H9 (cell line): ENCODE results near the gene PRKAG2. TPM values are rescaled to one million over a fixed set of nuclear protein-coding genes. Genes with fewer than 3 reads are reported as not detected.

ENCODE experiments used
- DNase-seq: peaks from one replicate; pipeline ENCODE4 v3.0.0-alpha.2; 2017
- H2AFZ ChIP-seq: one replicate; pipeline ENCODE4 v1.6.1; 2013; ENCODE audit warnings: mild to moderate bottlenecking, low read length, control low read depth, moderate library complexity
- H2AK5ac ChIP-seq: 2 replicates; pipeline ENCODE4 v1.6.1; 2013; ENCODE audit warnings: low read length, control low read depth, mixed read lengths; ENCODE audit not compliant: insufficient read length
- H2BK120ac ChIP-seq: one replicate; pipeline ENCODE4 v1.6.1; 2013; ENCODE audit warnings: low read depth, mild to moderate bottlenecking, low read length, control low read depth, inconsistent platforms; ENCODE audit not compliant: poor library complexity, severe bottlenecking
- H2BK12ac ChIP-seq: 2 replicates; pipeline ENCODE4 v1.6.1; 2013; ENCODE audit warnings: low read length, control low read depth, mixed read lengths, low read depth; ENCODE audit not compliant: insufficient read length
- H2BK15ac ChIP-seq: 2 replicates; pipeline ENCODE4 v1.6.1; 2013; ENCODE audit warnings: low read depth, low read length, control low read depth
- H2BK20ac ChIP-seq: one replicate; pipeline ENCODE4 v1.6.1; 2013; ENCODE audit warnings: low read depth, mild to moderate bottlenecking, low read length, control low read depth, inconsistent platforms; ENCODE audit not compliant: poor library complexity, severe bottlenecking
- H2BK5ac ChIP-seq: 2 replicates; pipeline ENCODE4 v1.6.1; 2013; ENCODE audit warnings: low read length, control low read depth, mixed read lengths; ENCODE audit not compliant: insufficient read length
- H3K14ac ChIP-seq: 2 replicates; pipeline ENCODE4 v1.6.1; 2013; ENCODE audit warnings: low read length, control low read depth; ENCODE audit not compliant: insufficient read depth
- H3K18ac ChIP-seq: 2 replicates; pipeline ENCODE4 v1.6.1; 2013; ENCODE audit warnings: low read depth, mild to moderate bottlenecking, mixed read lengths, low read length, control low read depth; ENCODE audit not compliant: insufficient read length
- H3K23ac ChIP-seq: 2 replicates; pipeline ENCODE4 v1.6.1; 2013; ENCODE audit warnings: low read length, control low read depth, mixed read lengths, low read depth; ENCODE audit not compliant: insufficient read length
- H3K23me2 ChIP-seq: 2 replicates; pipeline ENCODE4 v1.6.1; 2013; ENCODE audit warnings: low read depth, mild to moderate bottlenecking, mixed read lengths, low read length, control low read depth; ENCODE audit not compliant: insufficient read length, poor library complexity, severe bottlenecking
- H3K27ac ChIP-seq: 2 replicates; pipeline ENCODE4 v1.5.1; 2013; ENCODE audit warnings: low read length, control low read depth, mixed read lengths, low read depth; ENCODE audit not compliant: insufficient read length
- H3K27me3 ChIP-seq: 2 replicates; pipeline ENCODE4 v1.6.1; 2013; ENCODE audit warnings: low read length, control low read depth, inconsistent platforms; ENCODE audit not compliant: insufficient read depth
- H3K4ac ChIP-seq: 2 replicates; pipeline ENCODE4 v1.6.1; 2013; ENCODE audit warnings: low read depth, mild to moderate bottlenecking, control low read depth, inconsistent platforms, low read length, moderate library complexity
- H3K4me1 ChIP-seq: 2 replicates; pipeline ENCODE4 v1.6.1; 2013; ENCODE audit warnings: low read length, control low read depth, inconsistent platforms; ENCODE audit not compliant: insufficient read depth
- H3K4me2 ChIP-seq: 2 replicates; pipeline ENCODE4 v1.6.1; 2013; ENCODE audit warnings: low read length, control low read depth, mixed read lengths; ENCODE audit not compliant: insufficient read length, insufficient read depth
- H3K56ac ChIP-seq: 2 replicates; pipeline ENCODE4 v1.6.1; 2013; ENCODE audit warnings: low read depth, mild to moderate bottlenecking, mixed read lengths, low read length, control low read depth; ENCODE audit not compliant: insufficient read length
- H3K79me1 ChIP-seq: 2 replicates; pipeline ENCODE4 v1.6.1; 2013; ENCODE audit warnings: low read depth, mild to moderate bottlenecking, moderate library complexity, low read length, control low read depth, inconsistent platforms; ENCODE audit not compliant: insufficient read depth, poor library complexity, severe bottlenecking
- H3K79me2 ChIP-seq: 2 replicates; pipeline ENCODE4 v1.6.1; 2013; ENCODE audit warnings: low read length, control low read depth, inconsistent platforms; ENCODE audit not compliant: insufficient read depth
- H3K9ac ChIP-seq: 2 replicates; pipeline ENCODE4 v1.6.1; 2013; ENCODE audit warnings: low read length, control low read depth, mixed read lengths; ENCODE audit not compliant: insufficient read length; ENCODE audit errors: extremely low read depth
- H3K9me3 ChIP-seq: one replicate; pipeline ENCODE4 v1.6.1; 2013; ENCODE audit warnings: low read depth, low read length, inconsistent platforms; ENCODE audit not compliant: control insufficient read depth
- H3T11ph ChIP-seq: one replicate; pipeline ENCODE4 v1.6.1; 2013; ENCODE audit warnings: mild to moderate bottlenecking, low read length, control low read depth, inconsistent platforms
- H4K20me1 ChIP-seq: one replicate; pipeline ENCODE4 v1.6.1; 2013; ENCODE audit not compliant: control insufficient read depth, insufficient read length, insufficient read depth
- H4K5ac ChIP-seq: 2 replicates; pipeline ENCODE4 v1.6.1; 2013; ENCODE audit warnings: low read depth, mild to moderate bottlenecking, mixed read lengths, low read length, control low read depth; ENCODE audit not compliant: insufficient read length
- H4K8ac ChIP-seq: replicated peaks from 2 replicates; pipeline ENCODE4 v1.6.1; 2013; ENCODE audit warnings: low read length, control low read depth, mixed read lengths, low read depth; ENCODE audit not compliant: insufficient read length
- H4K91ac ChIP-seq: 2 replicates; pipeline ENCODE4 v1.6.1; 2013; ENCODE audit warnings: low read depth, mild to moderate bottlenecking, moderate library complexity, mixed read lengths, low read length, control low read depth; ENCODE audit not compliant: insufficient read length
- H3K27ac Mint-ChIP-seq, 3 experiments: 2 replicates in 2 of 3; 3 replicates in 1 of 3; pipeline ENCODE4 v1.8.0; 2020 to 2021; ENCODE audit warnings: mixed read lengths in 3 of 3, mild to moderate bottlenecking in 1 of 3, moderate library complexity in 1 of 3
- H3K27me3 Mint-ChIP-seq: 2 replicates; pipeline ENCODE4 v1.8.0; 2021; ENCODE audit warnings: low read depth, mild to moderate bottlenecking, moderate library complexity, mixed read lengths
- H3K36me3 Mint-ChIP-seq, 3 experiments: 2 replicates in 2 of 3; 3 replicates in 1 of 3; pipeline ENCODE4 v1.8.0; 2020 to 2021; ENCODE audit warnings: low read depth in 3 of 3, mixed read lengths in 3 of 3; ENCODE audit not compliant: insufficient read depth in 1 of 3
- H3K4me1 Mint-ChIP-seq, 2 experiments: 2 replicates each; pipeline ENCODE4 v1.8.0; 2020; ENCODE audit warnings: mixed read lengths in 2 of 2
- H3K4me3 Mint-ChIP-seq, 2 experiments: 2 replicates in 1 of 2; 3 replicates in 1 of 2; pipeline ENCODE4 v1.8.0; 2020 to 2021; ENCODE audit warnings: mild to moderate bottlenecking in 2 of 2, mixed read lengths in 2 of 2, moderate library complexity in 1 of 2
- H3K9me3 Mint-ChIP-seq, 2 experiments: 2 replicates in 1 of 2; 3 replicates in 1 of 2; pipeline ENCODE4 v1.8.0; 2020; ENCODE audit warnings: mild to moderate bottlenecking in 2 of 2, mixed read lengths in 2 of 2, moderate library complexity in 1 of 2
- WGBS: extraction: QIAGEN DNeasy Blood & Tissue Kit; methylation state at CpG from one replicate; pipeline ENCODE4 v1.1.7; 2013; ENCODE audit warnings: missing lambda C conversion rate, low lambda C conversion rate, mixed read lengths; ENCODE audit not compliant: insufficient read length; ENCODE audit errors: extremely low coverage; 5-methylcytosine and 5-hydroxymethylcytosine counted together
- total RNA-seq: library from RNA; stranded (reverse); gene quantifications from 2 replicates; pipeline ENCODE4 v1.2.1, GENCODE V29; 2021
- TF ChIP-seq, protein P1 (sequence below): fragments of 200-600 bp; sonication (generic); conservative IDR thresholded peaks from 3 replicates; pipeline ENCODE4 v1.8.0; 2021; ENCODE audit warnings: antibody characterized with exemption, mild to moderate bottlenecking

PRKAG2 gene
- total RNA-seq, 1 experiment from 2014 or later, result 11.8 TPM

GRCh38 chr7:151706277-151707104, 170.4 kb downstream of the PRKAG2 start:
- Histone ChIP-seq H3K79me1 (no peaks in the 10 kb centered on the region), H2BK120ac (no peak overlapping the region), H4K91ac (no peak overlapping the region), H2BK20ac (no peak overlapping the region), H3K79me2 (no peaks in the 10 kb centered on the region), H3K4ac (no peak overlapping the region), H3K27ac (no peak overlapping the region), H4K20me1 (no peaks in the 10 kb centered on the region), H2AFZ (no peak overlapping the region), H3K4me2 (no peak overlapping the region), H3K14ac (no peak overlapping the region), H3K9ac (no peak overlapping the region), H2BK5ac (no peak overlapping the region), H3K56ac (no peak overlapping the region), H3T11ph (no peak overlapping the region), H3K4me1 (no peaks in the 10 kb centered on the region), H2BK15ac (no peak overlapping the region), H3K9me3 (no peaks in the 10 kb centered on the region), H2AK5ac (no peak overlapping the region), H4K5ac (no peak overlapping the region), H2BK12ac (no peak overlapping the region), H3K23me2 (no peaks in the 10 kb centered on the region), H3K27me3 (peaks cover 2% of the 10 kb centered on the region; the same call in 1 of the 2 replicates), H3K23ac (no peak overlapping the region), H3K18ac (no peak overlapping the region), H4K8ac (no peak overlapping the region)
- no peak overlapping the region for H3K27ac Mint-ChIP-seq
- TF ChIP-seq, protein P1, sequence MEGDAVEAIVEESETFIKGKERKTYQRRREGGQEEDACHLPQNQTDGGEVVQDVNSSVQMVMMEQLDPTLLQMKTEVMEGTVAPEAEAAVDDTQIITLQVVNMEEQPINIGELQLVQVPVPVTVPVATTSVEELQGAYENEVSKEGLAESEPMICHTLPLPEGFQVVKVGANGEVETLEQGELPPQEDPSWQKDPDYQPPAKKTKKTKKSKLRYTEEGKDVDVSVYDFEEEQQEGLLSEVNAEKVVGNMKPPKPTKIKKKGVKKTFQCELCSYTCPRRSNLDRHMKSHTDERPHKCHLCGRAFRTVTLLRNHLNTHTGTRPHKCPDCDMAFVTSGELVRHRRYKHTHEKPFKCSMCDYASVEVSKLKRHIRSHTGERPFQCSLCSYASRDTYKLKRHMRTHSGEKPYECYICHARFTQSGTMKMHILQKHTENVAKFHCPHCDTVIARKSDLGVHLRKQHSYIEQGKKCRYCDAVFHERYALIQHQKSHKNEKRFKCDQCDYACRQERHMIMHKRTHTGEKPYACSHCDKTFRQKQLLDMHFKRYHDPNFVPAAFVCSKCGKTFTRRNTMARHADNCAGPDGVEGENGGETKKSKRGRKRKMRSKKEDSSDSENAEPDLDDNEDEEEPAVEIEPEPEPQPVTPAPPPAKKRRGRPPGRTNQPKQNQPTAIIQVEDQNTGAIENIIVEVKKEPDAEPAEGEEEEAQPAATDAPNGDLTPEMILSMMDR, result no peak
- DNase-seq, result no peak
- H3K4me3 Mint-ChIP-seq, result no peak overlapping the region
- WGBS, result no CpG with 5 or more reads among the region's 15 CpGs
- peaks cover 52% of the 10 kb centered on the region for H3K27me3 Mint-ChIP-seq
- peaks cover 8% of the 10 kb centered on the region in 2 experiments for H3K4me1 Mint-ChIP-seq
- no peaks in the 10 kb centered on the region for H3K9me3 Mint-ChIP-seq
- no peaks in the 10 kb centered on the region for H3K36me3 Mint-ChIP-seq
